Body of pancreas (tissue), 4 donors: ENCODE data around the gene CXorf49.
"Not testable (repeated sequence)": the region's sequence is repeated elsewhere in the genome, so short reads cannot be mapped to it uniquely, and the experiment has no call there.

Experiments used
- POLR2A ChIP-seq, 3 donors: fragments of 450-650 bp; IDR thresholded peaks; one replicate each; pipeline ENCODE4 v1.6.1; 2016; ENCODE audit warnings: antibody characterized with exemption in 3 of 3, mild to moderate bottlenecking in 2 of 3
- TF ChIP-seq, protein P1 (sequence below), 7 experiments: fragments of 450-650 bp in 4 of 7; fragments of 200-600 bp in 3 of 7; sonication (generic) in 3 of 7; IDR thresholded peaks; one replicate each; pipeline ENCODE4 v1.5.1; 2016 to 2019; ENCODE audit warnings: antibody characterized with exemption in 7 of 7

- TF ChIP-seq POLR2A (IDR thresholded peaks at IDR 0.05): not testable (repeated sequence)
- TF ChIP-seq, protein P1, sequence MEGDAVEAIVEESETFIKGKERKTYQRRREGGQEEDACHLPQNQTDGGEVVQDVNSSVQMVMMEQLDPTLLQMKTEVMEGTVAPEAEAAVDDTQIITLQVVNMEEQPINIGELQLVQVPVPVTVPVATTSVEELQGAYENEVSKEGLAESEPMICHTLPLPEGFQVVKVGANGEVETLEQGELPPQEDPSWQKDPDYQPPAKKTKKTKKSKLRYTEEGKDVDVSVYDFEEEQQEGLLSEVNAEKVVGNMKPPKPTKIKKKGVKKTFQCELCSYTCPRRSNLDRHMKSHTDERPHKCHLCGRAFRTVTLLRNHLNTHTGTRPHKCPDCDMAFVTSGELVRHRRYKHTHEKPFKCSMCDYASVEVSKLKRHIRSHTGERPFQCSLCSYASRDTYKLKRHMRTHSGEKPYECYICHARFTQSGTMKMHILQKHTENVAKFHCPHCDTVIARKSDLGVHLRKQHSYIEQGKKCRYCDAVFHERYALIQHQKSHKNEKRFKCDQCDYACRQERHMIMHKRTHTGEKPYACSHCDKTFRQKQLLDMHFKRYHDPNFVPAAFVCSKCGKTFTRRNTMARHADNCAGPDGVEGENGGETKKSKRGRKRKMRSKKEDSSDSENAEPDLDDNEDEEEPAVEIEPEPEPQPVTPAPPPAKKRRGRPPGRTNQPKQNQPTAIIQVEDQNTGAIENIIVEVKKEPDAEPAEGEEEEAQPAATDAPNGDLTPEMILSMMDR (IDR thresholded peaks at IDR 0.05): not testable (repeated sequence)
Measured at GRCh38 chrX:71702853-71703252, 15.2 kb downstream of the CXorf49 start.
